GM20431 (cell line): ENCODE results near the gene AUTS2.
"Not testable (repeated sequence)": the region's sequence is repeated elsewhere in the genome, so short reads cannot be mapped to it uniquely, and the experiment has no call there.

Source experiments
- in situ Hi-C: fragments of 300-500 bp; cut with MseI, MboI; formaldehyde crosslinking; loops from one replicate; pipeline ENCODE4 v1.15.0; 2020; ENCODE audit warnings: low sequenced_read_pairs; ENCODE audit not compliant: unreplicated experiment

The AUTS2 gene

DNA sequence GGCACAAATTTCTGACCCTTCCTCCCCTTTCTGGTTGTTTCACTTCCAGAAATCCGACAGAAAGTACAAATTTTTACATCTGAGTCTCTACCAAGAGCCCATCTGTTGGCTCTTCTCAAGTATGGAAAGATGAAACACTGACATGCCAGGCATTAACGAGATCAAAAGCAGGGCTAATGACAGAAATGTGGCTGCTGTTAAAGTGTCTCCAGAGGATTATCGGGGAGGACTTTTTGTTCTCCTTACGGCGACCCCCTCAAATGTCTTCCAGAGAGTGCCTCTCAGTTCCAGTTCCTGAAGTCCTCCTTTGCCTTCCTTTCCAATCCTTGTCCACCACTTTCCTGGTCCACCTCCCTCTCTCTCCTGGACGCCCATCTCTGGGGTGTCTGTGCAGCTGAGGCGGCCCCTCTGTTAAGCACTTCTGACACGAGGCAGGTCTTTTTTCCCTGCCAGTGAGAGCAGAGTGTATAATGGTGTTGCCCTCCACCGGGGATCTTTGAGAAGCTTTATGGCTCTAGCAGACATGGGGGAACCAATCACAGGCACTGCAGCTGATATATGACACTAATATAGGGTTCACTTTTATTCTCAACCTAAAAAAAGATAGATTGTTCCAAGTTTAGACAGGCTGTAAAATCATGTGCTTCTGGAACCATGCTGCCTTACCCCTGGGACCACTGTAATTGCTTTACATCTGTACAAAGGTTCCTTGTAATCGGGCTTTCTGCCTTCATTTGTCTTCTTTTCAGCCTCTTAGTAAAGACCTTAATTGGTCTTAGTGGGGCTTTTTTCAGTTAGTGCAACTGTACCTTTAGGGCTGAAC lies 757.1 kb downstream of the AUTS2 start:
- in situ Hi-C loops = no loop called here

DNA sequence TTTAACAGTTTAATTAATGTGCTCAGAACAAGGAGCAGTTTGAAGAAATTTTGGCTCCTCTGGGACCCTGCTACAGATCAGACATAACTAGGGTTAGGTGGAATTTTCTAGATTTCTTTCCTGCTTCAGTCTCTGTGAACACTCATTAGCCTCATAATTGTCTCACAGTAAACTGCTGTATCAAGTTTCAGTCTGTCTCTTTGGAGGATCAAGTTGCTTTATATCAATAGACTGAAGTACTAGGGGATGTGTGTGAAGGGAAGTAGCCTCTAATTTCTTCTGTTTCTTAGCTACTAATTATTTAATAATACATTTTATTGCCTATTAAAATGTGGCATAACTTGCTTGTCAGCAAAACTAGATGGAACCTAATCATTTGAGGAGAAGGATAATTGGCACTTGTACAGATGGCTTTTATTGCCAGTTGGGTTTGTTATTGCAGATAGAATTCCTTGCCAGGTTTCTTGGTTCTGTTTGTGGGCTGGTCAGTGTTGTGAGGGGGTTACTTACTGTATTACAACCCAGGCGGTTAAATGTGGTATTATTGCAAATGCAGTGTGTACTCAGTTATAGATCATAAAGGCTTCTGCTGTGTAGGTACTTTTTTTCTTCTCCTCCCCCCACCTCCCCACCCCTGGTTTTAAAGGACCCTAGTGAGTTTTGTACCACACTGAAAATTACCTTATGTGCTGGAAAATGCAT lies 758.0 kb downstream of the AUTS2 start:
- in situ Hi-C loops = no loop called here

DNA sequence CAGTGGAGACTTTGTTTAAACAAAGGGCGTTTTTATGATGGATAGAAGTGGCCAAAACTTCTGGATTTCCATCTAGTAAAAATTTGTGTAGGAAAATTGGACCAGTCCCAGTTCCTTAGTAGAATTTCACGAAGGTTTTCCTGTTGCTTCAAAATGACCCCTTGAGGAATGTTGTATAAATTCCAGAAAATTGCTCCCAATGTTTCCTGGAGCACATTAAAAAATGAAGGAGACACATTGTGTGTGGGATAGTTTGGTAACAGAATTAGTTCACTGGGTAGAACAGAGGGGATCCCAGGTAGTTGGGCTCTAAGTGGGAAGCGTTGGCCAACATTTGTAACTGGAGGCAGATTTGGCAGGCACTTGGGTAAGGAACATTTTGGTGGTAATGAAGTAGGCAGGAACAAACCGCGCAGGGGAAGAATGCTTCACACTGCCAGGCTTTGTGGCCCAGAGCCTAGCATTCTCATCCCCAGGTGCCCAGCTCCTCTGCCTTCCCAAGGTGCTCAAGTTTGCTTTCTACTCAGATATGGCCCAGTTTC lies 758.6 kb downstream of the AUTS2 start:
- in situ Hi-C loops = no loop called here

DNA sequence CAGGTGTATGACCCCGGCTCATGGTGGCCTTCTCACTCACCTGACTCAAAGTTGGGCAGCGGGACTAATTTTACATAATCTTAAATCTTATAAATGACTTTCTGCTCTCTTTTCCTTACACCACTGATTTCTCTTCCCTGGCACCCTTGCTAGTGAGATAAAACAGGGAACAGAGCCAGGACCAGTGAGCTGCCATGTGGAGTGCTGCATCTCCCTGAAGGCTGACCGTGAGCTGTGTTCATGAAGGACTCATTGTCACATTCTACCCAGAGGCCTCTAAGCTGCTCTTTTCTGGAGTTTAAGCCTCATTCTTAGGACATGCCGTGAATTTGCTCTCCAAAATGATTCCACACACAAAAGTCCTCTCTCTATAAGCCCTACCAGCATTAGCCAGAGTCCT lies 762.3 kb downstream of the AUTS2 start:
- in situ Hi-C loops = no loop called here

DNA sequence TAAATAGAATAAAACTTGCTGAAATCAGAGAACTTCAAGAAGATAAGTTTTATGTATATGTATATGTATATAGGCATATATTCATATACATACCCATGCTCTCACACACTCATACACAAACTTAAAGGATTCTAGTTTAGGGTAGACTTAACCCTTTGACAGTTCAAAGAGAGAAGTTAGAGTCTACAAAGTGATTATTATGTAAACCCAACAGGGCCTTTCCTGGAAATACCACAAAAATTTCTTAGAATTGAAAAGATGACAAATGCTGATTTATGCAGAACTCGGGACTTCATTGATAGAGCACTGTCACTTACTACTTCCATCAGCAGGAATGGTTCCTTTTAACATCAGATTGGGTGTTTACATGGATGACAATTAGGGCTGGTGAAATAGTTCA lies 763.5 kb downstream of the AUTS2 start:
- in situ Hi-C loops = no loop called here

DNA sequence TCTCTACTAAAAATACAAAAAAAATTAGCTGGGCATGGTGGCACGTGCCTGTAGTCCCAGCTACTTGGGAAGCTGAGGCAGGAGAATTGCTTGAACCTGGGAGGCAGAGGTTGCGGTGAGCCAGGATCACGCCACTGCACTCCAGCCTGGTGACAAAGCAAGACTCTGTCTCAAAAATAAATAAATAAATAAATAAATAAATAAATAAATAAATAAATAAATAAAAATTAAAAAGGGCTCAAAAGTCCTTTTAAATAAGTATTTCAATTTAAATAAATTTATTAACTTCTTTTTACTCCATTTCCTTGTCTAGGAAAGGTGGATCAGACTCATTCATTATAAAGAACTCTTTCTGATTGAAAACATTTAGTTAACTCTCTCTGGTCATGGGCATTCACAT lies 766.1 kb downstream of the AUTS2 start:
- in situ Hi-C loops = not testable (repeated sequence)

DNA sequence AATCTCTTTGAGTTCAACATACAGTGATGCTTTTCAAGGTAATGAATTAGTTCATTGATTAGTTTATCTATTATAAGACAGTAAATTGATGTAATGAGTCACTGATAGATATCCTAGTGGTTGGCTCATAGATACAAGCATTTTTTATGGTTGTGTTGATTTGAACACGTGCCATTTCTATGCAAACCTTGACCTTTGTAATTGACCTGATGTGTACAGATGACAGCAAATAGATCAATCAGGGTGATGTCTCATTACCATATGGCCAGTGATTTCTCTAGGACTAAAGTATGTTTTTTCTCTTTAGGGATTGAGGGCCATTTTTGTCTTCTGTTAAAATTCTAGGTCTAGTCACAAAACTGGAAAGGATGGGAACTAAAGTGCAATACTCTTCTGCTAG lies 773.4 kb downstream of the AUTS2 start:
- in situ Hi-C loops = no loop called here

DNA sequence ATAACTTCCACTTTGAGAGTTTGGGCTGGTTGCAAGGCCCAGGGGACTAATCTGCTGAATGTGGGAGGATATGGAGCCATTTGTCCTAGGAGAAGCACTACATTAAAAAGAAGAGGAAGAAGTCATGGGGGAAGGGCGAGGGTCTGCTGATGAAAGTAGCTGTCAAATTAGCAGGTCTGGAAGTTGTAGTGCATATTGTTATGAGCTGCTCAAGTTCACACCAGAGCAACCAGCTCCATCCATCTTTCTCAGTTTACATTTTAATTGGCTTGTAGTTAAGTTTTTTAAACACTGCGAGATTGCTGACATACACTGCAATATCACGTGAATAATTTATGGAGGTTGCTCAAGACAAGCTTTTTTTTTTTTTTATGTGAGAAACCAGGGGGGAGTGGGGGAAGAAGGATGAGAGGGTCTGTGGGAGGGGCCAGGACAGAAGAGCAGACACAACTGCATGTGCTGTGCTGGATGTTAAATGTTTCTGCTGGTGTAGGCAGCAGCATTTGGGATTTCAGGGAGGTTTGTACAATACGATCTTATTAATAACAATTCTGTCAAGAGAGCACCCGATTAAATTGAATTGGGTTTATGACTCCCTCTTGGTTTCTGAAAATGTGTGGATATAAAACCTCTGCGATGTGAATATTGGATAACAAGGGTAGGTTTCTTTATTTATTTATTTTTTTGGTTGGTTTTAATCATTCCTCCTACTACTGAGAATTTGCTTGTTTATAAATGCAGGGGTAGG lies 774.7 kb downstream of the AUTS2 start:
- in situ Hi-C loops = no loop called here

DNA sequence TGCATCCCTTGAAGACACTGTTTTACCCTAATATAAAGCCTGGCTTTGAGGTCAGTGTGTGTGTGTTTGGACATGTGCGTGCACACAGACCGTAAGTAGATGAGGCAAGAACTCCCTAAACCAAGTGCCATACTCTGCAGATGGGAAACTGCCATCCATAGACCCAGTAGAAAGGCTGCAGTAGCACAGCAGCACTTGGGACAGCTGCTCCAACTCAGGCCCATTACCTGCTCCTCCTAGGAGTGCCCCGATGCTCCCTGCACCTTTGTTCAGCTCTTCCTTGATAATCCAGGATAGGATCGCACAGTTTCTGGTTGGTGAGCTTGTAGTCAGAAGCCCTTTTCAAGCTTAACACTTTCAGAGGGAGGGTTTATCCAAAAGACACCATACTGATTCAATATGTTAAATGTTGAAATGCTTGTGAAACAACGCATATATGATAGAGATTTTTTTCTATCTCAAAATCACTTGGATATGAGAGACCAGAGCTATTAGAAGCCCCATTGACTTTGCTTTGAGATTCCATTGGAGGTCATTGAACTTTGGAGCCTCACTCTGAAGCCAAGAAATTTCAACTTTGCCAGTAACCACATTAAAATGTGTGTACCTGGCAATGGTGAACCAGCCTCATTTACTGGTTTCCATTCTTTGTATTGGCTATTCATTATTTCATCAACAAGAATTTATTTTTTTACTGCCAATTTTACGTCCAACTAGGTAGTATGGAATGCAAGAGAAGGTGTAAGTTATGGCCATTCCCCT lies 776.7 kb downstream of the AUTS2 start:
- in situ Hi-C loops = no loop called here

DNA sequence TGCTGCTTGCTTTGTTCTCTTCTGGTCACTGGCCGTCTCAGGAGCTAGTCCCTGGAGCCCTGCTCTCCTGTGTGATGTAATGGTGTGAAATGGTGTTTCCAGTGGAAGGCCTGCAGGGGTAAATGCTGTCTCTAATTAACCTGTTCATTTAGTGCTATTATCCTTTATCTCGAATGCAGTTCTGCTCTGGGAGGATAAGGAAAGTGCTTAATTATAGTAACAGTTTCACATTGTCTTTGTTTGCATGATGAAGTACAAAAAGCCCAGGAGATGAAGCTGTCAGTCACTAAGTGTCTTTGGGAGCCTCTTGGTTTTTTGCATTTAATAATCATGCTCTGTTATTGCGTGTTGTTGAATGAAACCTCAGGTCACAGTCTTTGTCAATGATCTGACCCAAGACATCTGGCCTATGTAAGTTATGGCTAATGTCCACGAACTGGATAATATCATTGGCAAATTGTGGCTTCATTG lies 778.3 kb downstream of the AUTS2 start:
- in situ Hi-C loops = no loop called here

DNA sequence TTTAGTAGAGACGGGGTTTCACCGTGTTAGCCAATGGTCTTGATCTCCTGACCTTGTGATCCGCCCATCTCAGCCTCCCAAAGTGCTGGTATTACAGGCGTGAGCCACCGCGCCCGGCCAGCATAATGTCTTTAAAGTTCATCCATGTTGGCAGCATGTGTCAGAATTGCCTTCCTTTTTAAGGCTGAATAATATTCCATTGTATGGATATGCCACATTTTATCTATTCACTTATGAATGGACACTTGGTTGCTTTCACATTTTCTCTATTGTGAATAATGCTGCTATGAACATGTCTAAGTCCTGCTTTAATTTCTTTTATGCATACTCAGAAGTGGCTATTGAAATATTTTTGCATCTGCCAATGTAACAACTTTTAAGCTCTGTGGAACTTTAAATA lies 779.7 kb downstream of the AUTS2 start:
- in situ Hi-C loops = no loop called here

DNA sequence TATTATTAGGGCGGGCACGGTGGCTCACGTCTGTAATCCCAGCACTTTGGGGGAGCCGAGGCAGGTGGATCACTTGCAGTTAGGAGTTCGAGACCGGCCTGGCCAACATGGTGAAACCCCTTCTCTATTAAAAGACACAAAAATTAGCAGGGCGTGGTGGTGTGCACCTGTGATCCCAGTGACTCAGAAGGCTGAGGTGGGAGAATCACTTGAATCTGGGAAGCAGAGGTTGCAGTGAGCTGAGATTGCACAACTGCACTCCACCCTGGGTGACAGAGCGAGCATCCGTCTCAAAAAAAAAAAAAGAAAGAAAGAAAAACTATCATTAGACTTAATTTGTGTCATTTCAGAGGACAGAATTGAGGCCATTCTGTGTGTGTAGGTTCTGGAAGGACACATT lies 780.9 kb downstream of the AUTS2 start:
- in situ Hi-C loops = no loop called here

DNA sequence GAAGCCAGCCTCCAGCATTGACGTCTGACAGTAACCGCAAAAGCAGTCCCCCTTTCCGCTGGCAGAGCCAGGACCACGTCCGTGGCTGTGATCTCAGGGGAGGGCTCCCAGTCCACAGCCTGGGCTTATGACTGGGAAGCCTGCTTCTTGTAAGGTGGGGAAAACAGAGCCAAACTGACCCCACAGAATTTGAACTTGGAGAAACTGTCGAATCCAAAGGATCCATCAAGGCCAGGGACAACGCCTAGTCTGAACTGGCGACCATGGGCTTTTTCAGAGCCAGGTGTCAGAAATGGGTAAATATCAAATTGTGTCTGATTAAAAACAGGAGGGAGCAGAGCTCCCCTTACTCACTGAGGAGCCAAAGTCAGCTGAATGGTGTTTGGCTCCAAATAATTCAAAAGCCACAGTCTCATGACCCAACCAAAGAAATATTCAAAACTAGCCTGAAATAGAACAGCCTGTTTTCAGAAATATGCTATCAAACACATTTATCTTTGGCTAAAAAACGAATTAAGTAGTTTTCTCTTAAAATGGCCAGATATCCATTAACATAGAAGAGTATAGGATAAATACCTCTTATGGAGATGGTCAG lies 782.2 kb downstream of the AUTS2 start:
- in situ Hi-C loops = no loop called here

DNA sequence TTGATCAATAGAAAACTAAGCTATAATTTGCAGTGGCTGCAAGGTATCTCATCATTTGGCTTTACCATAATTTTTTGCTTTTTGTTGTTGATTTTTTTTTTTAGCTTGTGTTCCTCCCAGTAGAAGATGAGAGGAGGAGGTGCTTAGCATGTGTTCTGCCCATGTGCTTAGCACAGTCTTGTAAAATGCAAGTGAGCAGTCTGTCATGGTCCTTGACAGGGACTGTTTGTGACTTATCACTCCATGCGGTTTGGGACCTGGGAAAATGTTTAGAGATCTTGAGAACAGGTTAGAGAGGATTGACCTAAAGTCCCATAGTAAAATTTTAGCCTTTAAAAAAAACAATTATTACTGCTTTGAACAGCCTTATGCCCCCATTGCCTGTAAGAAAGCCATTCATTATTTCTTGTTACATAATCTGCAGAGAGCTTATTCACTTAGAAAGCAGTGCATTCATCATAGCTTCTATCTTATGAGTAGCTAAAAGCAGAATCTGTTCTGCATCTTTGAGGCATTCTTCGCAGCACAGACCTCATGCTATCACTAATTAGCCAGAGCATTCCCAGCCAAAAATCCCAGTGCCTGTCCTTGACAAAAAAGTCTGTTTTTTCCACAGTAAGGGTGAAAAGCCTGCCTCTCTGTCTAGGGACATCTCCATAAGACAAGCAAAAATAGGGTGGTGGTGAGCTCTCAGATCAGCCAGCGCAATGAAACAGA lies 784.9 kb downstream of the AUTS2 start:
- in situ Hi-C loops = no loop called here

DNA sequence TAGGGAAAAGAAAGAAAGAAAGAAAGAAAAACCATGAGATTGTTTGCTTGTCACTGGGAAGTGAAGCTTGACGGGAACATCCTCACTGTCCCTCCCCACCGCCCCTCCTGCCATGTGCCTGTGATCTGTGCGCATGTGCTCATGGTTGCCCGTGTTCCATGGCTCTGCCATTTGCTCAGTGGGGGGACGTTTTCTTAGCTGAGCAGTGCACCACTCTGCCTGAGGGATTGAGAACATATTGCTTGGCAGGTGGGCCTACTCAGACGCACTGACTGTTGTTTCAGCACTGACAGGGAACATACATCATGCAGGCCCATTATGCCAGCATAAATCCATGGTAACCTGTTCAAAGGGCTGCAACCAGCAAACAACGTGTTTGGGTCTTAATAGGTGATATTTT lies 785.7 kb downstream of the AUTS2 start:
- in situ Hi-C loops = no loop called here

DNA sequence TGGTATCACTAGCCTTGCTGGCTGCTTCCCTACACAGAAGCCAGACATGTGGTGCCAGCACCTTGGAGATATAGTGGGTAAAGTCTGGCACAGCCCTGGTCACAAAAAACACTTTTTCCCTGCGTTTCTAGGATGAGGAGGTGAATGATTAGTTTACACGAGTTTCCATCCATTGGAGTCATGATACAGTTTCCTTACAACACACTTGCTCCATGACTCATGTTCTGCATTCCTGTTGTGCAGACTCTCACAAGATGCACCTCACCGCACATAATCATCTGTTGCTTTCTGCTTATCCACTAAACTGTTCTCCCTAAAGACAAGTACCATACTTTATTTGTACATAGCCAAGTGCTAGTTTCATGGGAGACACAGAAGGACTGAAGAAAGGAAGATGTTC lies 786.6 kb downstream of the AUTS2 start:
- in situ Hi-C loops = no loop called here

DNA sequence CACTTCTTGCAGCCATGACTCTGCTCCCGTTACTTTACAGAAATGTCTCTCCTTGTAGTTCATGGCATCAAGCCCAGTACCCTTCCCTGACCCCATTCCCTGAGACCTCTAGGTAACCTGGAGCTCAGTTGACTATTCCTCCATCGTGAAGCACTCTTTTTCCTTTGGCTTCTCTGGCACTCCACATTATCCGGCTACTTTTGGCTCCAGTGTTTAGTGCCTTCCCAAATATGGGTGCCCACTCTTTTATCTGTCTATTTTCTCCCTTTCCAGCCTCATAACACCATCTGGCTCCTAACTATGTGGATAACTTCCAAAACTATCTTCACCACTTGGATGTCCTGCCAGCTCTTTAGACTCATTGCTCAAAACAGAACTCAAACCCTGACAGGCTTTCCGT lies 788.9 kb downstream of the AUTS2 start:
- in situ Hi-C loops = no loop called here

DNA sequence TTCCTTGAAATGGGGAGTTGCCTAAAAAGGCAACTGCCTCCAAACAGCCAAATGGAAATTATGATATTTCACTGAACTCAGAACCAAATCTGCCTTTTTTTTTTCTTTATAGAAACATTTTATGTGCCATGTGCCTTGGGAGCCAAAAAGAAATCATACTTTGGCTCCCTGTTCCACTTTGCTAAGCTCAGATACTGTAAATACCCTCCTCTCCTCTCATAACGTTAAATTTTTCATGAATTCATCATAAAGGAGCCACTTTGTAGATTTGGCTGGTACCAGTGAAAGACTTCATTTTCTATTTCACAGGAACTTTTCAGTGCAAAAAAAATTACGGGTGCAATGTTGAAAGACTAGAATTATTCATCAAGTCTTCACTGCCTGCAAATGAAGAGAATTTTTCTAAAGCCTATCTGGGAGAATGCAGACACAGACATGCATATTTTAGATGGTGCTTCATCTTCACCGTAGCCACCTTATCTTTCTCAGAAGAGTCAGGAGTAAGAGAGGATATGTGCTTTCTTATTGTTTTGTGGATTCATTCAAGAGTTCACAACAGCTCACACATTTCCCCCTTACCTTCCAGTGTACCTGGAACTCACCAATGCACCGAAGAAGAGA lies 791.4 kb downstream of the AUTS2 start:
- in situ Hi-C loops = no loop called here

DNA sequence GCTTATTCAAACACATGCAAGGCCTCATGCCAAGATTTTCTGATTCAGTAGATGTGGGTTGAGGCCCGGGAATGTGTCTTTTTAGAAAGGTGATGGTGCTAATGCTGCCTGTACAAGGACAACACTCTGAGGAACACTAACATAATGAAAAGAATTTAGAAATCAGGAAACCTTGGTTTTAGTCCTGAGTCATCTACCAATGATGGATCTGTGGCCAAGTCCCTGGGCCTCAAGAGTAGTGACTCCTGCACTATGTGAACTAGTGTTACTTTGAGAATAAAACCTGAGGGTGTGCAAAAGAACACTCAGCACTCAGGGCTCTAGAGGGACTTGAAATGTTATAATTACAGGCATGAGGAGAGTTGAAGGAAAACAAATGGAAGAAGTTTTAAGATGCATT lies 792.0 kb downstream of the AUTS2 start:
- in situ Hi-C loops = no loop called here
